HG03442 (cell line): ENCODE data around the gene PATJ.
"Not testable (repeated sequence)": the region's sequence is repeated elsewhere in the genome, so short reads cannot be mapped to it uniquely, and the experiment has no call there.

ENCODE experiments used
- ATAC-seq: cut with Tn5 transposase; IDR thresholded peaks from one replicate; pipeline ENCODE4 v1.9.1; 2021; ENCODE audit warnings: mild to moderate bottlenecking, moderate library complexity; ENCODE audit not compliant: unreplicated experiment

PATJ gene

DNA sequence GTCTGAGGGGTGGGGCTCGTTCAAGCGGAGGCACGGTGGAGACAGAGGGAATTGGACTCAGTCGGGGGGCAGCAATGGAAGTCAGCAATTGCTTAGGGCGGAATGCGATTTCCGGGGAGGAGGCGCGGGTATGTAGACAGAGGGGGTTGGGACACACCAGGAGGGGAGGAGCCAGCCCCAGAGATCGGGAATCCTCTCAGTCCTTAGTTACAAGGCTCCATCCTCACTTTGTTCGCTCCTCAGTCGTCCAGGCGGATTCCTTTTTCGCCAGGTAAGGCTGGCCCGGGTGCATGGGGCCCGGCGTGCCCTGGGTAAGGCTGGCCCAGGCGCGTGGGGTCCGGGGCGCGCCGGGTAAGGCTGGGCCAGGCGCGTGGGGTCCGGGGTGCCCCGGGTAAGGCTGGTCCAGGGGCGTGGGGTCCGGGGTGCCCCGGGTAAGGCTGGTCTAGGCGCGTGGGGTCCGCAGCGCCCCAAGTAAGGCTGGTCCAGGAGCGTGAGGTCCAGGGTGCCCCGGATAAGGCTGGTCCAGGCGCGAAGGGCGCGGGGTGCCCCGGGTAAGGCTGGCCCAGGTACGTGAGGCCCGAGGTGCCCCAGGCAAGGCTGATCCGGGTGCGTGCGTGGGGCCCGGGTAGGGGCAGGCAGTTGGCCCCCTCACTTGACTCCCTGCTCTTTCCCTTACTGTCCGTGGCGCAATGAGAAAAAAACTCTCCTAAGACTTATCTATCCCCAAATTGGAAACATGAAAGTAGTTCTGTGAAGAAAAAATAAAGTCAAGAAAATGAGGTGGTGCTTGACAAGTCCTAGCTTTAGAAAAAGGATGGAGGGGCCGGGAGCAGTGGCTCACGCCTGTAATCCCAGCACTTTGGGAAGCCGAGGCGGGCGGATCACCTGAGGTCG lies 452.6 kb downstream of the PATJ start, which contains the start of gene L1TD1:
L1TD1 (plus strand) TSS at position 199 of the 894 bp plus-strand sequence. CDS start 11,780 bp downstream, outside the sequence.
- ATAC-seq = no peak

- no peak for ATAC-seq
These were observed 453.9 kb downstream of the PATJ start for GRCh38 chr1:62196086-62196690.

GRCh38 chr1:62198069-62198780 lies 455.9 kb downstream of the PATJ start:
- ATAC-seq = no peak

DNA sequence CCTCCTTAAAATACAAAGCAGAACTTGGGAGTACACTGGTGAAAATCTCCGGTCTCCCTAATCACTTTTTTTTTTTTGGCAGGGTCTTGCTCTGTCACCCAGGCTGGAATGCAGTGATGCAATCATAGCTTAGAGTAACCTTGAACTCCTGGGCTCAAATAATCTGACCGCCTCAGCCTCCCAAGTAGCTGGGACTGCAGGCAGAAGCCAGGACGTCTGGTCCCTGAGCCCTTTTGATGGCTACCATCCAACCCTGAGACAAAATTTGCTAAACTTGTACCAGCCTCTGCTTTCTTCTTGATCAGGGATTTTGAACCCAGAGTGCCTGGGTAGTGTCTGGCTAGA lies 456.5 kb downstream of the PATJ start:
- no peak for ATAC-seq

DNA sequence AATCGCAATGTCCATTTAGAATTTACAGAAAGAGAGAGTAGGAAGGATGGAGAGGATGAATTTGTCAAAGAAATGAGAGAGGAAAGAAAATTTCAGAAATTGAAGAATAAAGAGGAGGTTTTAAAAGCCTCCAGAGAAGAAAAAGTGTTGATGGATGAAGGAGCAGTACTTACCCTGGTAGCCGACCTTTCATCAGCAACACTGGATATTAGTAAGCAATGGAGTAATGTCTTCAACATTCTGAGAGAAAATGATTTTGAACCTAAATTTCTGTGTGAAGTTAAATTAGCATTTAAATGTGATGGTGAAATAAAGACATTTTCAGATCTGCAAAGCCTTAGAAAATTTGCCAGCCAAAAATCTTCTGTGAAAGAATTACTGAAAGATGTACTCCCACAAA lies 464.9 kb downstream of the PATJ start:
- ATAC-seq = no peak

- no peak for ATAC-seq
These were observed 465.8 kb downstream of the PATJ start for GRCh38 chr1:62208087-62208486.

- no peak for ATAC-seq
These were observed 466.7 kb downstream of the PATJ start for GRCh38 chr1:62208970-62209369.

DNA sequence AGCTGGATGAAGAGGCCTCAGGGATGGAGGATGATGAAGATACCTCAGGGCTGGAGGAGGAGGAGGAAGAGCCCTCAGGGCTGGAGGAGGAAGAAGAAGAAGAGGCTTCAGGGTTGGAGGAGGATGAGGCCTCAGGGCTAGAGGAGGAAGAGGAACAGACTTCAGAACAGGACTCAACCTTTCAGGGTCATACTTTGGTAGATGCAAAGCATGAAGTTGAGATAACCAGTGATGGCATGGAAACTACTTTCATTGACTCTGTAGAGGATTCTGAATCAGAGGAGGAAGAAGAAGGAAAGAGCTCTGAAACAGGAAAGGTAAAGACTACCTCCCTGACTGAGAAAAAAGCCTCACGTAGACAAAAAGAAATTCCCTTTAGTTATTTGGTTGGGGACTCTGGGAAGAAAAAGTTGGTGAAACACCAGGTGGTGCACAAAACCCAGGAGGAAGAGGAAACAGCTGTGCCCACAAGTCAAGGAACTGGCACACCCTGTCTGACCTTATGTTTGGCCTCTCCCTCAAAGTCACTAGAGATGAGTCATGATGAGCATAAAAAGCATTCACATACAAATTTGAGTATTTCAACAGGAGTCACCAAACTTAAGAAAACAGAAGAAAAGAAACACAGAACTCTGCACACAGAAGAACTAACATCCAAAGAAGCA lies 467.8 kb downstream of the PATJ start:
- ATAC-seq = no peak

- no peak for ATAC-seq
These were observed 468.7 kb downstream of the PATJ start for GRCh38 chr1:62210960-62211359.

- no peak for ATAC-seq
These were observed 470.1 kb downstream of the PATJ start for GRCh38 chr1:62212411-62212810.

- ATAC-seq = no peak
These were observed 471.0 kb downstream of the PATJ start for GRCh38 chr1:62213075-62213914.

DNA sequence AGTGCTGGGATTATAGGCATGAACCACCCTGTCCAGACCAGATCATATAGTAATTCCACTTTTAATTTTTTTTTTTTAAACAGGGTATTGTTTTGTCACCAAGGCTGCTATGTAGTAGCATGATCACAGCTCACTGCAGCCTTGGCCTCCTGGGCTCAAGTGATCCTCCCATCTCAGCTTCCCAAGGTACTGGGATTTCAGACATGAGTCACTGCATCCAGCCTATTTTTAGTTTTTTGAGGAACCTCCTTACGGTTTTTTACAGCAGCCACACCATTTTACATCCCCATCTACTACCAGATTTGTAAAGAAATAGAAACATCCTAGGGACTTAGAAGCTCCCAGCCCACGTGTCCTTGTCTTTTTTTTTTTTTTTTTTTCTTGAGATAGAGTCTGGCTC lies 476.3 kb downstream of the PATJ start:
- no peak for ATAC-seq

GRCh38 chr1:62220456-62220855 lies 478.2 kb downstream of the PATJ start:
- not testable (repeated sequence) for ATAC-seq

- no peak for ATAC-seq
These were observed 478.9 kb downstream of the PATJ start for GRCh38 chr1:62221171-62221570.

DNA sequence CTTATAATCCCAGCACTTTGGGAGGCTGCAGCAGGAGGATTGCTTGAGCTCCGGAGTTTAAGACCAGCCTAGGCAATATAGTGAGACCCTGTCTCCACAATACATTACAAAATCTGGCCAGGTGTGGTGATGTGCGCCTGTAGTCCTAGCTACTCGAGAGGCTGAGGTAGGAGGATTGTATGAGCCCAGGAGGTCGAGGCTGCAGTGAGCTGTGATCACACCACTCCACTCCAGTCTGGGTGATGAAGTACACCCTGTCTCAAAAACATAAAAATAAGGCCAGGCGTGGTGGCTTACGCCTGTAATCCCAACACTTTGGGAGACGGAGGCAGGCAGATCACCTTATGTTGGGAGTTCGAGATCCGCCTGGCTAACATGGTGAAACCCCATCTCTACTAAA lies 480.0 kb downstream of the PATJ start:
- no peak for ATAC-seq

DNA sequence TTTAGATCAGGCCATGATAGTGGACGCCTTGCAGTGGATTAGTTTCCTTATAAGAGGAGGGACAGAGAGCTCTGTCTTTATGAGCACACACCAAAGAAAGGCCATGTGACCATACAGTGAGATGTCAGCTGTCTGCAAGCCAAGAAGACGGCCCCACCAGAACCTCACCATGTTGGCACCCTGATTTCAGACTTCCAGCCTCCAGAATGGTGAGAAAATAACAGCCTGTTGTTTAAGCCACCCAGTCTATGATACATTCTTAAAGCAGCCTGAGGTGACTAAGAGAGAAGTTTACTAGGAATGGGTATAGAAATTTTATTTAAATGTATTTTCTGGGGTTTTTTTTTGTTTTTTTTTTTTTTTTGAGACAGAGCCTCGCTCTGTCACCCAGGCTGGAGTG lies 481.9 kb downstream of the PATJ start:
- no peak for ATAC-seq

DNA sequence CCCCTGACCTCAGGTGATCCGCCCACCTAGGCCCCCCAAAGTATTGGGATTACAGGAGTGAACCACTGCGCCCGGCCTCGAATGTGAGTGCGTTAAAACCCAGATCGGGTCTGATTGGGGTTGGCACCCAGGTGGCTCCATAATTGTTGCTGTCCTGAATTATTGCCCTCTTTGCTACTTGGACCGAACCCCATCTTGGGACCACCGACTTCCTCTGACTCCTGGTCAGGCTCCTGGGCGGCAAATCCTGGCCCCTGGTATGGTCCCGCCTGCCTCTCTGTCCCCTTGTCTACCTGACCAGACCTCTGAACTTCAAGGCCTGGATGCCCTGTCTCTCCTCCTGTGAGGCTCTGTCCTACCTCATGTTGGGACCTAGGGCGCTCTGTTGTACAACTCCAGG lies 485.2 kb downstream of the PATJ start:
- ATAC-seq = no peak
